Mucosa of descending colon (tissue), 3 donors: ENCODE data around the gene PRKG1. TPM values are rescaled to one million over a fixed set of nuclear protein-coding genes. Genes with fewer than 3 reads are reported as not detected.
"Not testable (repeated sequence)": the region's sequence is repeated elsewhere in the genome, so short reads cannot be mapped to it uniquely, and the experiment has no call there.

ENCODE experiments used
- ATAC-seq: fragments of 200-7000 bp; cut with Tn5 transposase; one replicate; pipeline ENCODE4 v1.9.1; 2020; ENCODE audit warnings: mild to moderate bottlenecking, moderate library complexity
- DNase-seq, 3 donors: peaks; one replicate each; pipeline ENCODE4 v3.0.0-alpha.2; 2020
- H3K36me3 ChIP-seq: fragments of 200-600 bp; one replicate; pipeline ENCODE4 v1.8.0; 2021; ENCODE audit warnings: low read depth, mild to moderate bottlenecking
- H3K4me1 ChIP-seq: fragments of 200-600 bp; one replicate; pipeline ENCODE4 v1.8.0; 2021; ENCODE audit warnings: low read depth, mild to moderate bottlenecking
- H3K4me3 ChIP-seq: fragments of 200-600 bp; one replicate; pipeline ENCODE4 v1.8.0; 2021; ENCODE audit warnings: mild to moderate bottlenecking
- H3K9me3 ChIP-seq: fragments of 200-600 bp; one replicate; pipeline ENCODE4 v1.8.0; 2021; ENCODE audit warnings: mild to moderate bottlenecking
- intact Hi-C, 2 donors: fragments of 100-400 bp; cut with DNase I in 1 of 2; cut with micrococcal nuclease in 1 of 2; formaldehyde crosslinking; loops; one replicate each; pipeline versions ENCODE4 v1.11.0 to v1.11.1; 2022; cut with DNase I, micrococcal nuclease
- total RNA-seq, 3 donors: library from RNA; stranded (reverse); fragmentation: NEBNext Ultra II Directional in 2 of 3; extraction: Animal tissue kit (Norgen Biotek cat#: 25700) in 2 of 3; gene quantifications; one replicate each; pipeline versions ENCODE4 v1.2.1 to v1.2.4, GENCODE V29; 2021 to 2023
- TF ChIP-seq, protein P1 (sequence below): fragments of 200-600 bp; IDR thresholded peaks from one replicate; pipeline ENCODE4 v1.8.0; 2022; ENCODE audit warnings: antibody characterized with exemption, mild to moderate bottlenecking
- donor health status: DM: no; HTN: no; CAD: no; lungs with moderate emphysema.
- donor health status: DM: no; HTN: no; CAD: no.
- donor health status: DM: no; HTN: yes; CAD: no.

PRKG1 gene
- total RNA-seq, 3 donors from 2014 or later = 17.1 to 55.6 (median 21.1) TPM

DNA sequence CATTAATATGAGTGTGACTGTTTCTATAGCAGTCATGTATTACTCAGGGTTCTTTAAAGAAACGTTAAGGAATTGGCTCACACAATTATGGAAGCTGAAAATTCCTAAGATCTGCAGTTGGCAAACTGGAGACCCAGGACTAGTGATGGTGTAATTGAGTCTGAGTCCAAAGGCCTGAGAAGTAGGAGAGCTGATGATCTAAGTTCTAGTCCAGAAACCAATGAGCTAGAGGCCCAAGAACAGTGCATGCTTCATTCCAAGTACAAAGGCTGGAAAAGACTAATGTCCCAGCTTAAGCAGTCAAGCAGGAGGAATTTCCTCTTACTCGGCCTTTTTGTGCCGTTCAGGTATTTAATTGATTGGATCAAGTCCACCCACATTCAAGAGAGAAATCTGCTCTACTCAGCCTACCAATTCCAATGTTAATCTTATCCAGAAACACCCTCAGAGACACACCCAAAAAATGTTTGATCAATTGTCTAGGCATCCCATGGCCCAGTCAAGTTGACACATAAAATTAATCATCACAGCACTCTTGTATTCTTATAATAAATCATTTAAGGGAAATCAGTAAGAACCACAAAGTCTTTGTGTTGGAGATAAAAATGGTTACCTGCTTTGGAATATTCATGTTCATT lies 312.1 kb downstream of the PRKG1 start:
- no peak overlapping the region for H3K4me3 ChIP-seq
- DNase-seq = no peak
- intact Hi-C loops = no loop called here

DNA sequence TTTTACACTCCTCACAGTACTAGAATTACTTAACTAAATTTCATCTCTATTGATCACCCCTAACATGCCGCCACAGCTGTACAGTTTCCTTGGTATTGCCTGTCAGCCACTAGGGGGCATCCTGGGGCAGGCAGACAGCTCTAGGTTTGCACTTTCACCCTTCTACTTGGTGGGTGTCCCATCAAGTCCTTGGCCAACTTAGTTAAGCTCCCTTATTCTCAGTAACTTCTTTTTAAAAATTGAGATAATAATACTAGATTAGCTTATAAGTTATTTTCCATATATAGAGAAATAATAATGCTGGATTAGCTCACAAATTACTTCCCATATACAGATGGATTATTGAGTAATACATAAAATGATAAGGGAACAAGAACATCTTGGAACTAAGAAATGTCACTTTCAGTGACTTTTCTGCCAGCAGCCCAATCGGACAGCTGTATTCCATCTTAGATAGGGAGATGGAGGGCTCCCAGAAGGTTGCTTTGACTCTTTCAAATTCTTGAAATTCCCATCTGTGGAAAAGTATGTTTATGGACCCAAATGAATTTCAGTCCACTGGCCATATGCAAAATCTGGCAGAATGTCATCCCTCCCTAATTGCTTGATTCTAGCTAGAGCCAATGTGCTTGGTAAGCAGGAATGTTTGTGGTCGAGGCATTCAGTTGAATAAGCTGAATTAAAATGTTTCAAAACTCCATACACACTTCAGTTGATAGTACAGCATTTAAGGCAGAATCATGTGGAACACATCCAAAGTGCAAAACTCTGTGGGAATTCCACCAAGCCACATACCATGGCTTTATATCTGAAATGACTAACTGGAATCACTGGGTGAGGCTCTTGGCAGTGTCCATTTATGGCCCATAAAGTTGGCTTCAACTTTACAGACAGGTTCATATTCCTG lies 315.4 kb downstream of the PRKG1 start:
- peak; percentile 51 to 89 (median 71) for DNase-seq

More for the DNA sequence above, 312.1 kb downstream of the PRKG1 start:
- ATAC-seq = no peak
- H3K9me3 ChIP-seq = no peaks in the 10 kb centered on the region
- H3K36me3 ChIP-seq = no peaks in the 10 kb centered on the region
- TF ChIP-seq, protein P1, sequence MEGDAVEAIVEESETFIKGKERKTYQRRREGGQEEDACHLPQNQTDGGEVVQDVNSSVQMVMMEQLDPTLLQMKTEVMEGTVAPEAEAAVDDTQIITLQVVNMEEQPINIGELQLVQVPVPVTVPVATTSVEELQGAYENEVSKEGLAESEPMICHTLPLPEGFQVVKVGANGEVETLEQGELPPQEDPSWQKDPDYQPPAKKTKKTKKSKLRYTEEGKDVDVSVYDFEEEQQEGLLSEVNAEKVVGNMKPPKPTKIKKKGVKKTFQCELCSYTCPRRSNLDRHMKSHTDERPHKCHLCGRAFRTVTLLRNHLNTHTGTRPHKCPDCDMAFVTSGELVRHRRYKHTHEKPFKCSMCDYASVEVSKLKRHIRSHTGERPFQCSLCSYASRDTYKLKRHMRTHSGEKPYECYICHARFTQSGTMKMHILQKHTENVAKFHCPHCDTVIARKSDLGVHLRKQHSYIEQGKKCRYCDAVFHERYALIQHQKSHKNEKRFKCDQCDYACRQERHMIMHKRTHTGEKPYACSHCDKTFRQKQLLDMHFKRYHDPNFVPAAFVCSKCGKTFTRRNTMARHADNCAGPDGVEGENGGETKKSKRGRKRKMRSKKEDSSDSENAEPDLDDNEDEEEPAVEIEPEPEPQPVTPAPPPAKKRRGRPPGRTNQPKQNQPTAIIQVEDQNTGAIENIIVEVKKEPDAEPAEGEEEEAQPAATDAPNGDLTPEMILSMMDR = no peak
- no peaks in the 10 kb centered on the region for H3K4me1 ChIP-seq

GRCh38 chr10:51393006-51393405 lies 318.7 kb downstream of the PRKG1 start:
- ATAC-seq, H3K36me3 ChIP-seq, intact Hi-C loops, H3K9me3 ChIP-seq, H3K4me3 ChIP-seq, DNase-seq, H3K4me1 ChIP-seq: not testable (repeated sequence)

More for the DNA sequence above, 315.4 kb downstream of the PRKG1 start:
- intact Hi-C loops = no loop called here
- TF ChIP-seq, protein P1 = peak; percentile 50
- Histone ChIP-seq H3K4me3 (no peak overlapping the region), H3K4me1 (no peaks in the 10 kb centered on the region), H3K9me3 (no peaks in the 10 kb centered on the region), H3K36me3 (no peaks in the 10 kb centered on the region)
- ATAC-seq = peak; percentile 97

- Histone ChIP-seq H3K36me3 (no peaks in the 10 kb centered on the region), H3K4me3 (no peak overlapping the region), H3K4me1 (peaks cover 6% of the 10 kb centered on the region), H3K9me3 (no peaks in the 10 kb centered on the region)
- ATAC-seq (no peak), DNase-seq (no peak)
- TF ChIP-seq, protein P1 = no peak
- intact Hi-C loops = no loop called here
These were observed 319.8 kb downstream of the PRKG1 start for GRCh38 chr10:51394039-51394438.

GRCh38 chr10:51397244-51397643 lies 323.0 kb downstream of the PRKG1 start:
- ATAC-seq = peak; percentile 71
- intact Hi-C loops = no loop called here
- Histone ChIP-seq H3K4me3 (no peak overlapping the region), H3K36me3 (no peaks in the 10 kb centered on the region), H3K9me3 (no peaks in the 10 kb centered on the region), H3K4me1 (peaks cover 6% of the 10 kb centered on the region)
- TF ChIP-seq, protein P1 = no peak
- peak in 1 of 3 donors; percentile 38 for DNase-seq

- H3K9me3 ChIP-seq = no peaks in the 10 kb centered on the region
- peaks cover 6% of the 10 kb centered on the region for H3K4me1 ChIP-seq
- no peaks in the 10 kb centered on the region for H3K36me3 ChIP-seq
- intact Hi-C loops = no loop called here
- no peak overlapping the region for H3K4me3 ChIP-seq
- ATAC-seq = peak; percentile 97
- TF ChIP-seq, protein P1 = no peak
- DNase-seq = peak in 2 of 3 donors; percentile 61 to 90
These were observed 323.4 kb downstream of the PRKG1 start for GRCh38 chr10:51397695-51398094.
